Suprapubic skin (tissue), 3 donors: Measurements from ENCODE around the gene SNRNP40.

Experiments
- CTCF ChIP-seq, 2 donors: fragments of 200-600 bp in 1 of 2; fragments of 450-650 bp in 1 of 2; sonication (generic) in 1 of 2; IDR thresholded peaks; one replicate each; pipeline ENCODE4 v1.5.1; 2016 to 2019; ENCODE audit warnings: antibody characterized with exemption in 2 of 2, mild to moderate bottlenecking in 1 of 2, moderate library complexity in 1 of 2
- EP300 ChIP-seq: sonication (generic); formaldehyde crosslinking; IDR thresholded peaks from one replicate; pipeline ENCODE4 v1.6.1; 2017; ENCODE audit warnings: antibody characterized with exemption
- POLR2A ChIP-seq, 2 donors: fragments of 450-650 bp; IDR thresholded peaks; one replicate each; pipeline ENCODE4 v1.6.1; 2017; ENCODE audit warnings: antibody characterized with exemption in 2 of 2, mild to moderate bottlenecking in 2 of 2, moderate library complexity in 2 of 2

GRCh38 chr1:31257213-31257612 lies 39.4 kb downstream of the SNRNP40 start:
- TF ChIP-seq POLR2A (IDR thresholded peaks at IDR 0.05) (no peak), CTCF (IDR thresholded peaks at IDR 0.05) (no peak), EP300 (no peak)
